Endothelial cell of umbilical vein (primary cell): ENCODE data around the gene THY1. TPM values are rescaled to one million over a fixed set of nuclear protein-coding genes. Genes with fewer than 3 reads are reported as not detected.
A peak's percentile ranks its signal among the peaks of the same experiment; 100 is the strongest.
"Not testable (repeated sequence)": the region's sequence is repeated elsewhere in the genome, so short reads cannot be mapped to it uniquely, and the experiment has no call there.

Experiments
- BruUV-seq: library from RNA; stranded (reverse); fragments of 400-500 nt; replicated peaks from 2 replicates; lab custom pipeline; 2021; lab: Mats Ljungman, UMichigan
- CTCF ChIA-PET: fragments of 300-600, 350-600 bp; sonication (Branson Sonifier 250); formaldehyde crosslinking; loops from one replicate; lab custom pipeline; 2021; ENCODE audit warnings: antibody characterized with exemption, inconsistent platforms; lab: Charles Lee
- POLR2A ChIA-PET: fragments of 300-600, 350-600 bp; sonication (Branson Sonifier 250); formaldehyde crosslinking; loops from one replicate; lab custom pipeline; 2021; ENCODE audit warnings: antibody characterized with exemption, inconsistent platforms; lab: Charles Lee
- DNase-seq: peaks from one replicate; pipeline ENCODE4 v3.0.0-alpha.2; 2011; ENCODE audit warnings: low read depth, low spot score
- FAIRE-seq: peaks from 2 replicates; lab custom pipeline; 2011; peaks lifted over from hg19 to GRCh38; lab: Jason Lieb, UNC
- H2AFZ ChIP-seq: 2 replicates; pipeline ENCODE4 v1.6.0; 2012; ENCODE audit warnings: low read depth, low read length, control low read depth, inconsistent platforms
- H3K27ac ChIP-seq: 2 replicates; pipeline ENCODE4 v1.5.1; 2011; ENCODE audit warnings: low read depth, mild to moderate bottlenecking, control low read depth, low read length, moderate library complexity; ENCODE audit not compliant: insufficient read depth
- H3K27me3 ChIP-seq, 2 experiments: 2 replicates each; pipeline versions ENCODE4 v1.6.0 to v1.6.1; 2011; ENCODE audit warnings: low read length in 2 of 2, mixed read lengths in 1 of 2; ENCODE audit not compliant: control insufficient read depth in 2 of 2, insufficient read depth in 2 of 2
- H3K36me3 ChIP-seq, 2 experiments: 2 replicates in 1 of 2; 3 replicates in 1 of 2; pipeline ENCODE4 v1.5.1; 2011; ENCODE audit warnings: low read length in 2 of 2, mild to moderate bottlenecking in 1 of 2, moderate library complexity in 1 of 2; ENCODE audit not compliant: control insufficient read depth in 2 of 2, insufficient read depth in 2 of 2; ENCODE audit errors: extremely low read depth in 1 of 2
- H3K4me1 ChIP-seq: 3 replicates; pipeline ENCODE4 v1.5.1; 2011; ENCODE audit warnings: mild to moderate bottlenecking, low read length; ENCODE audit not compliant: control insufficient read depth, insufficient read depth; ENCODE audit errors: extremely low read depth
- H3K4me2 ChIP-seq: 2 replicates; pipeline ENCODE4 v1.6.1; 2011; ENCODE audit warnings: low read length, control low read depth, mixed read lengths; ENCODE audit not compliant: insufficient read depth
- H3K4me3 ChIP-seq, 3 experiments: fragments of 200-600 bp in 1 of 3; sonication (generic), shearing (Covaris generic) in 1 of 3; replicated peaks in 1 of 3; 2 replicates each; pipeline ENCODE4 v1.5.1; 2011 to 2016; ENCODE audit warnings: control low read depth in 3 of 3, low read length in 3 of 3, mild to moderate bottlenecking in 2 of 3, inconsistent platforms in 1 of 3, low read depth in 1 of 3, moderate library complexity in 1 of 3; ENCODE audit not compliant: insufficient read depth in 1 of 3
- H3K79me2 ChIP-seq: 2 replicates; pipeline ENCODE4 v1.6.0; 2012; ENCODE audit warnings: low read length, inconsistent platforms; ENCODE audit not compliant: control insufficient read depth, insufficient read depth
- H3K9ac ChIP-seq: replicated peaks from 2 replicates; pipeline ENCODE3; 2011; ENCODE audit warnings: low read length, control low read depth; ENCODE audit not compliant: insufficient read depth; ENCODE audit errors: extremely low read depth
- H3K9me1 ChIP-seq: replicated peaks from 3 replicates; pipeline ENCODE4 v1.6.0; 2011; ENCODE audit warnings: mild to moderate bottlenecking, low read length; ENCODE audit not compliant: control insufficient read depth, insufficient read depth; ENCODE audit errors: extremely low read depth
- H3K9me3 ChIP-seq: replicated peaks from 2 replicates; pipeline ENCODE4 v1.5.1; 2012; ENCODE audit warnings: low read length, inconsistent platforms; ENCODE audit not compliant: control insufficient read depth, insufficient read depth
- H4K20me1 ChIP-seq: replicated peaks from 2 replicates; pipeline ENCODE3; 2011; ENCODE audit warnings: mild to moderate bottlenecking, low read length; ENCODE audit not compliant: control insufficient read depth, insufficient read depth; ENCODE audit errors: extremely low read depth
- FOS ChIP-seq: IDR thresholded peaks from 2 replicates; pipeline ENCODE4 v1.6.1; 2011; ENCODE audit warnings: mild to moderate bottlenecking, low read length, moderate library complexity, borderline replicate concordance; ENCODE audit not compliant: insufficient read depth
- GATA2 ChIP-seq: IDR thresholded peaks from 2 replicates; pipeline ENCODE4 v1.7.0; 2011; ENCODE audit warnings: low read depth, mild to moderate bottlenecking, moderate library complexity, mixed read lengths, low read length; ENCODE audit not compliant: insufficient read length, insufficient read depth
- MAX ChIP-seq: IDR thresholded peaks from 2 replicates; pipeline ENCODE4 v1.6.1; 2011; ENCODE audit not compliant: insufficient read depth, insufficient read length
- MYC ChIP-seq: IDR thresholded peaks from one replicate; pipeline ENCODE4 v1.6.1; 2011; ENCODE audit warnings: mild to moderate bottlenecking, low read depth, low read length
- dilution Hi-C: fragments of 300-500 bp; cut with MboI; formaldehyde crosslinking; loops from one replicate; pipeline ENCODE4 v1.15.0; 2019; ENCODE audit warnings: low sequenced_read_pairs; ENCODE audit not compliant: extremely low pct_ligation_motif_present
- intact Hi-C: fragments of 100-400 bp; cut with micrococcal nuclease; formaldehyde crosslinking; loops from one replicate; pipeline ENCODE4 v1.10.0; 2022
- polyA plus RNA-seq, 4 experiments: library from polyadenylated mRNA; depleted of rRNA in 3 of 4; stranded (reverse) in 3 of 4; unstranded in 1 of 4; fragments of >200 nt; gene quantifications; 2 replicates each; pipeline versions ENCODE4 v1.2.1 to v1.2.3, GENCODE V29; 2011 to 2012; ENCODE audit warnings: missing spikeins in 1 of 4
- total RNA-seq: library from RNA; stranded (reverse); gene quantifications from 2 replicates; pipeline ENCODE4 v1.2.3, GENCODE V29; 2021

The THY1 gene
- total and polyA plus RNA-seq, 2 donors (not counting 3 experiments of a cell fraction or from before 2014, with no cell fraction given) = 0.75 to 1.4 TPM

GRCh38 chr11:119384332-119384731, 38.6 kb downstream of the THY1 start:
- Histone ChIP-seq H3K79me2 (no peaks in the 10 kb centered on the region), H3K4me3 (no peak overlapping the region), H3K9me1 (no peaks in the 10 kb centered on the region), H3K4me2 (no peak overlapping the region), H3K27ac (no peak overlapping the region), H4K20me1 (no peaks in the 10 kb centered on the region), H3K9me3 (no peaks in the 10 kb centered on the region), H2AFZ (no peak overlapping the region), H3K27me3 (peaks cover 7 to 14% of the 10 kb centered on the region in 2 experiments), H3K9ac (no peak overlapping the region), H3K4me1 (peaks cover 10% of the 10 kb centered on the region), H3K36me3 (no peaks in the 10 kb centered on the region)
- intact Hi-C loops (no loop called here), dilution Hi-C loops (no loop called here)
- BruUV-seq = no TSS peak
- DNase-seq = no peak
- POLR2A ChIA-PET = no interaction called here
- FAIRE-seq = no peak
- TF ChIP-seq MYC (no peak), GATA2 (no peak), MAX (no peak), FOS (no peak)
- CTCF ChIA-PET = no interaction called here

GRCh38 chr11:119382513-119382912, 40.5 kb downstream of the THY1 start:
- H3K4me2 ChIP-seq, POLR2A ChIA-PET, H3K9me1 ChIP-seq, DNase-seq, H3K9me3 ChIP-seq, H2AFZ ChIP-seq, H3K36me3 ChIP-seq, H3K4me1 ChIP-seq, BruUV-seq, intact Hi-C loops, H3K27ac ChIP-seq, H3K9ac ChIP-seq, H4K20me1 ChIP-seq, H3K79me2 ChIP-seq, dilution Hi-C loops, H3K4me3 ChIP-seq: not testable (repeated sequence)
- FAIRE-seq = peak; percentile 61
- H3K27me3 ChIP-seq = peaks cover 7 to 14% of the 10 kb centered on the region in 2 experiments
- CTCF ChIA-PET = interaction anchor here (4.6 kb wide), 1 partner anchor 43 kb away, joined by 44 read pairs; the partner anchor contains the start of gene C1QTNF5
